GM18868 (cell line): ENCODE results near the gene FUCA1.
"Not testable (repeated sequence)": the region's sequence is repeated elsewhere in the genome, so short reads cannot be mapped to it uniquely, and the experiment has no call there.

ENCODE experiments used
- ATAC-seq: cut with Tn5 transposase; IDR thresholded peaks from one replicate; pipeline ENCODE4 v1.9.1; 2021; ENCODE audit warnings: mild to moderate bottlenecking, moderate library complexity; ENCODE audit not compliant: unreplicated experiment

Gene FUCA1

DNA sequence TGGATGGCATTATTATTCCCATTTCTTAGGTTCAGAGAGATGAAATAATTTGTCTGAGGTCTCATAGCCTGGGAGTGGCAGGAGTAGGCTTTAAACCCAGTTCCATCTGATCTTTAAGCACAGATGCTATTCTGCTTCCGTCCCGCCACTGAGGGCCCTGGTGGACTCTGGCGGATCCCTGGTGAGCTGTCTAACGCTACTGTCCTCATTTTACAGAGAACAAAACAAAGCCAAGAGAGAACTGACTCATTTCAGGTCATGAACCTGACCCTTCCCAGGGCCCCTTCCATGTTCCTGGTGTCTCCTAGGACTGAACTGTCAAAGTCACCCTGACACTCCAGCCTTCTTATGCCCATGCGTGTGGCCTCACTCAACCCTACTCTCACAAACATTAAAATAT, 64.4 kb downstream of the FUCA1 start:
- ATAC-seq, result no peak

DNA sequence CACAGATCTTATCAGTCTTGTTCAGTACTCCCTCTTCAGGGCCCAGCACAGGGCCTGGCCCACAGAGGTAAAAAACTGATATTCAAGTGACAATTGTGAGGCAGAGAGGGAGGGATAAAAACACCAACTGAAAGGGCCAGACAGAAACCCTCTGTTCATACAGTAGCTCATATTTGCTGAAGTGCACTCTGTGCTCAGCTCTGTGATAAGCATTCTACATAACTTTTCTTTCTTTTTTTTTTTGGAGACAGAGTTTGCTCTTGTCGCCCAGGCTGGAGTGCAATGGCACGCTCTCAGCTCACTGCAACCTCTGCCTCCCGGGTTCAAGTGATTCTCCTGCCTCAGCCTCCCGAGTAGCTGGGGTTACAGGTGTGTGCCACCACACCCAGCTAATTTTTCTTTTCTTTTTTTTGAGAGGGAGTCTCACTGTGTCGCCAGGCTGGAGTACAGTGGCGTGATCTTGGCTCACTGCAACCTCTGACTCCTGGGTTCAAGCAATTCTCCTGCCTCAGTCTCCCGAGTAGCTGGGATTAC, 65.2 kb downstream of the FUCA1 start:
- ATAC-seq, result not testable (repeated sequence)

DNA sequence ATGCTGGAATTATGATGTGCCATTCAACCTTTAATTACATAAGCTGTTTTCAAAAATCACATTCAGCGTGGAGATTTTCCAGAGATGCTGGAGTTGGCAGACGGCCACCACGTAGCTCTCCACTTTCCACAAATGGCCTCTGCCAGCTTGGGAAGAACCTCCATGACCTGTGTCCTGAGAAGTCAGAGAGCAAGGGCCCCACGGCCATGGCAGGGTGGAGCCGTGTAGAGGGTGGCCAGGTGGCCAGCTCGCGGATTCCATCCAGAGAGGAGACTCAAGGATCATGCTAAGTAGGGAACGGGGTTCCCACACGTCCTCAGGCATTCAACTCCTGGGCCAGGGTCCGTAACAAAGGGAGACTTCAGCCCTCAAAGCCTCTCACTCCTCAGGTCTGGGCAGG, 66.2 kb downstream of the FUCA1 start:
- no peak for ATAC-seq

DNA sequence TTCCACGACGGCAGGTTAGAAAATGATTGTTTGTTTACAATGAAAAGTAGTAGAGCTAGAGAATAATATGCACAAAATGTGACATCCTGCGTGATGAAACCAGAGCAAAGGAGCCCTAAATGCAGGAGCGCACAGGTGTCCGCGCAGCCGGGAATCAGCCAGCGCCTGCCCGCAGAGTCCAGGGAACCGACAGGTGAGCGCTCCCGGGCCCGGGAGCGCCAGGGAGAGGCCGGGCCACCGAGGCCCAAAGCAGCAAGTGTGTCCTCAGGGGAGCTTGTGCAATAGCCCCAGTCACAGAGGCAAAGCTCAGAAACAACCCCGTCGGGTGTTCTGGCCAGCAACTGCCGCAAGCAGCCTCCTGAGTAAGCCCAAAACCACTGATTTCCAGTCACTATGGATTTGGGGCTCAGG, 66.7 kb downstream of the FUCA1 start:
- no peak for ATAC-seq

DNA sequence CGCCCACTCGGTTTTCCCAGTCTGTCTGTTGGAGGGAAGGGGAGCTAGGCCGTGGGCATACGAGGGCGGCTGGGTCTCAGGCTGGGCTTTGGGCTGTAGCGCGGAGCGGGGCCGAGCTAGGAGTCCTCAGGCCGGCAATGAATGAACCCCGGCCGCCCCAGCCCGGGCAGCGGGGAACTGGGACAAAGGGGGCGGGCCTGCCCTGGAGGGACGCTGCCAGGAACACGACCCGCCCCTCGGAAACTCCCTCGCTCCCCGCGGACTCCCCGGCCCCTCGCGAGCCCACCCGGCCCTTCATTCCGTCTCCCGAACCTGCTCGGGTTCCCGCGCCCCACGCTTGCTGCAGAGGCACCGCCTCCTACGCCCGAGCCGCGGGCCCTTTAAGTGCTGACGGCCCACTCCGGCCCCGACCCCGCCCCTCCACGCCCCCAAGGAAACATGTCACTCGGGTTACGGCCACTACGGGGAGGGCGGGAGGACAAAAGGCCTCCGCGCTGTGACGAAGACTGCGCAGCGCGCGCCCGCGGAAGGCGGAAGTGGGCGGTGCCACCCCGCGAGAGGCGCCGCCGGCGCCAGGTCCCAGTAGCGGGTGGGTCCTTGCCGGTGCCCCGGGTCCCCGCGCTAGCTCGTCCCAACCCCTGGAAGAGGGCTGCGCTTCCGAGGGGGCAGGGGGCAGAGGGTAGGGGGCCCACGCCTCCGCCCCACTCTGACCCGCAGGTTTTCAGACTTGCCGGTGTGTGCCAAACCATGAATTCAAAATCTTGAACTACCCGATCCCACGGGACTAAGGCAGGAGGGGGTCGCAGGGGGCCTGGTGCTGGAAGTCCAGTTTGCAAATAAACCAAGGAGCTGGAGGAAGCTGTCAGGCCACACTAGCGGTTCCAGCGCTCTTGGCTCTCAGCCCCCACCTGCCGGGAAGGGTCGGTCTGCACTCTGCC, 67.4 kb downstream of the FUCA1 start, which contains the start of gene GALE:
Gene GALE (minus strand): TSS at position 355 of the 938 bp plus-strand sequence. CDS start 1,747 bp downstream, outside the sequence.
- peak; percentile 79 for ATAC-seq

DNA sequence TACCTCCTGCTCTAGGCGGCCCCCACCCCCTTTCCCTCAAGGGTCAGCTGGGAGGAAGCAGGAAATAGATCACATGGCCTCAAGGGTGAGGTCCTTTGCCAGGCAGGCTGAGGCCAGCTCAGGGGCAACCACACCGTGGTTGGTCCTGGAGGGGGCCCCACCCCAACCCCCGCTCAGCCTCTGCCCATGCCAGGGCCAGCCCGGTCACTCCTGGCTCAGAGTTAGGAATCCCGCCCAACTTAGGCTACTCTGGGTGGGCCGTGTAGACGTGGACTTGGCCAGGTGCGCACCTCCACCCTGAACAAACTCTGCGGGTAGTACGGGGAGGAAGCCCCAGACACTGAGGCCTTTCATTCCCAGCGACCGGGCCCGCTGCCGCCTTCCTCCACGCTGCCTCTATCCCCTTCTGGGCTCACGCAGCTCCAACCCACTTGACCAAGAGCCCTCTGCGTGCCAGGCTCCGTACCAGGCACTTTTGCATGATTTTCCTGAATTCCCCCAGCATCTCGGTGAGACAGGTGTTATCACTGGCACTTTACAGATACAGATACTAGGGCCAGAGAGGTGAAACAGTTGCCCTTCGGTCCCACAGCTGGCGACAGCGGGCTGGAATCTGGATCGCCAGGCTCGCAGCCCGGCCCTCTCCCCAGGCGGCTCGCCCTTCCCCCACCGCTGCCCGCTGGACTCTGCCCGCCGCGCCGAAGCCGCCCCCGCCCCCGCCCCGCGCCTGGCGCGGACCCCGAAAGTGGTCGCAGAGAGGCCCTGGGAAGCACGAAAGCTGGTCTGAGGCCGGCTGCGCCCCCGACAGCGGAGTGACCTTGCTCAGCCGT, 68.3 kb downstream of the FUCA1 start:
- ATAC-seq, result no peak

DNA sequence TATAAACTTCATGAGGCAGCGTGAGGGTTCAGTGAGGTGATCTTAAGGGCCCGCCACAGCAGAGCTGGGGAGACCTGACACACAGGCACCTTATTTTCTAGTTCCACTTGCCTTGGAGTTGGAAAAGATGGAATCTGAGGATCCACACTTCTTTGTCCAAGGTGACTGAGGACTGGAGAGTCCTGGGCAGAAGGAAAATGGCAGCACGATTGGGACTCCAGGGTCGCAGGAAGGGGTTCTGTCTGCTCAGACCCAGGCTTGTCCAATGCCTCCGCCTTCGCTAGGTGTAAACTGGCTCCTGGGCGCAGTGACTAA, 68.9 kb downstream of the FUCA1 start:
- ATAC-seq, result no peak

DNA sequence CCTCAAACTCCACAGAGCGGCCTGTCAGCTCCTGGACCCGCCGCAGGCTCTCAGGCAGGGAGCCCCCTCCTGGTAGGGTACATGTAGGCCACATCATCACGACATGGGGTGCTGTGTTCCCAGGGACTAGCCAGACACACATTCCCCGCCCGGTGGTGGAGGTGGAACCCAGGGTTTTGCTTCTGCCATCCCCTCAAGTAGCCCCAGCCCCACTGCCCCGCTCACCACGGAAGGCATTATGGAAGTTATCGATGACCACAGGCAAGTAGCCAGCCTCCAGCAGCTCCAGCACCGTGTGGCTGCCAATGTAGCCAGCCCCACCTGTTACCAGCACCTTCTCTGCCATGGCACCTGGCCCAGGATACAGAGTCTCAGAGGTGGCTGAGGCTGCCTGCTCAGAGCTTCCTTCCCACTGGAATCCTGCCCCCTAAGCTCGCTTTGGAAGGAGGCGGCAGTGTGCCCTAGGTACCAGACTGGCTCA, 69.4 kb downstream of the FUCA1 start:
- ATAC-seq, result no peak

DNA sequence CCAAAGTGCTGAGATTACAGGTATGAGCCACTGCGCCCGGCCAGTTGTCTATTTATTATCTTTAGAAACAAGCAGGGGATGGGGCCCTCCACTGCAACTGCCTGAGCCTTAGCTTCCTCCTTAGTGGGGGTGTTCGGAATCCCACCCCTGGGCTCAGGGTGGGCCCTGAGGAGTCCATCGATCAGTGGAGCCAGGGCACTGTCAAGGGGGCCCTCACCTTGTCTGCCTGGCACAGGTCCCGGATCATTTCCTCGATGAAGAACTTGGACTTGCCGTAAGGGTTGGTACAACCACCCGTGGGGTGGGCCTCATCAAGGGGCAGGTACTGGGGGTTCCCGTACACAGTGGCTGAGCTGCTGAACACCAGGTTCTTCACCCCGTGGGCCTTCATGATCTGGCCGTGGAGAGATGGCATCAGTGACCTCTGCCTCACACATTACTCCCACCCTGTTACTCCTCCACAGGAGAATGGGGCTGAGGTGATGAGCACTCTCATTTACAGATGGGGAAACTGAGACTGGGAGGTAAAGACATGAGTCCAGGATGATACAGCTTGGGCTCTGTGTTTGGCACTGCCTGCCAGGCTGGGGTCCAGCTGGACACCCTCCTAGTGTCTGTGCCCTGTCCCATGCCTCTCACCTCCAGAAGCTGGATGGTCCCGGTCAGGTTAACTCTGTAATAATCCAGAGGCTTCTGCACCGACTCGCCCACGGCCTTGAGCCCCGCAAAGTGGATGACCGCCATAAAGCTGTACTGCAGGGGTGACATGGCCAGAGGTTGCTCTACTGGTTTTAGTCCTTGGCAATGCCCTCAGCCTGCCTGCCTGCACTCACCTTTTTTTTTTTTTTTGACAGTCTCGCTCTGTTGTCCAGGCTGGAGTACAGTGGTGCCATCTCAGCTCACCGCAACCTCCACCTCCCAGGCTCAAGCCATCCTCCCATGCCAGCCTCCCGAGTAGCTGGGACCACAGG, 70.3 kb downstream of the FUCA1 start:
- ATAC-seq, result no peak

DNA sequence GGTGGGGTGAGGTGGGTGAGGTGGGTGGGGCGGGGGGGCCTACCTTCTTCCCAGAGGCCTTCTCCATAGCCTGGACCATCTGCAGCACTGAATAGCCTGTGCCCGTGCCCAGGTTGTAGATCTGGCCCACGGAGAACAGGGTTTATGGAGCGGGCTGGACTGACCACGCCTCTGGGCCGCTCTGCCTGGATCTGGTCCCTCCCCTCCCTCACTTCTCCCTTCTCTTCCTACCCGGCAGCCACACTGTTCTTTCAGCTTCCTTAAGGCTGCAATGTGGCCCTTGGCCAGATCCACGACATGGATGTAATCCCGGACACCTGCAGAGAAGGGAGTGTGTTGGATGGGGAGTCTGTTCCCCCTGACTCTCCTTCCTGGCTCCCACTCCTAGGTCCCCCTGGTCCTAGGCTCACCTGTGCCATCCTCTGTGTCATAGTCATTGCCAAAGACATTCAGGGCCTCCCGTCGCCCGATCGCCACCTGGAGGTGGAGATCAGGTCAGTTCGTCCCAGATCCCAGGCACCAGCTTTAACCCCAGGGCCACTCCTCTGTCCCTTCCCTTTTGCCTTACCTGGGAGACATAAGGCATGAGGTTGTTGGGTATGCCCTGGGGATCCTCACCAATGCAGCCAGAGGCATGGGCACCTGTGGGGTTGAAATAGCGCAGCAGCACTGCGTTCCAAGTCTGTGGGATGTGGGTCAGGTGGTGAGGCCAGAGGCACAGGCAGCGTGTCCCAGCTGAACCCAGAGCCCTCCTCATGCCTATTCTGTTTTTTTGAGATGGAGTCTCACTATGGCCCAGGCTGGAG, 71.4 kb downstream of the FUCA1 start:
- ATAC-seq, result no peak

DNA sequence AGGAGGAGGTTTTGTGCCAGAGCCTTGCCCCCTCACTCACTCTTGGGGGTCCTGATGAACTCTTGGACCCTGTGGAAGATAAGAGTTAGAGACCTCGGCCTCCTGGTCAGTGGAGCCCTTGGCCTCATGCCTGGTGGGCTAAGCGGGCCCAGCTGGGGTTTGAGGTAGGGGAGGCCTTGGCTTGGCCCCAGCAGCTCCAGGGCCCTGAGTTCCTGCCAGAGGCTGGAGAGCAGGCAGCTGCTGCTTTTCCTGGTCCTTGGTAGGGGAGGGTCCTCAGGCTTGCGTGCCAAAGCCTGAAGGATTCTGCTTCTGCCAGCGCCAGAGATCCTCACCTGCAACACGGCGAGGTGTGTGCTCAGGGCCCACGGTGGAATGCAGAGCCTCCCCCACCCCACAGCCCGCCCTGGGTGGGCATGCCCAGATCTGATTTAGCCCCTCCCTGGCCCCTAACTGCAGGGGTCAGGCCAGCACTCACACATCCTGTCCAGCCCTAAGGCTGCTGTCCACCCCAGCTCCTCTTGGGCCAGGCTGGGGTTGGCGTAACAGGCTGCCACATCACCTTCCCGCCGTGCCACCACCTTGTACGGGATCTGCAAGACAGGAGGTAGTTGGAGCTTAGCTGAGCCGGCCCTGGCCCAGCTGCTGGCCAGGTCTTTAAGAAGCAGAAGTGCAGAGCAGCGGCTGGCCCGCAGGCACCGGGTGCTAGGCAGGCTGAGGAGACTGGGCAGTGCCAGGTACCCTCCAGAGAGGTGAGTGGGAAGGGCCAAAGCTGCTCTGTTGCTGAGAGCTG, 72.2 kb downstream of the FUCA1 start:
- ATAC-seq, result no peak
